ENCODE results near the gene PTPRS.
"Not testable (repeated sequence)": the region's sequence is repeated elsewhere in the genome, so short reads cannot be mapped to it uniquely, and the experiment has no call there.

Gene PTPRS

DNA sequence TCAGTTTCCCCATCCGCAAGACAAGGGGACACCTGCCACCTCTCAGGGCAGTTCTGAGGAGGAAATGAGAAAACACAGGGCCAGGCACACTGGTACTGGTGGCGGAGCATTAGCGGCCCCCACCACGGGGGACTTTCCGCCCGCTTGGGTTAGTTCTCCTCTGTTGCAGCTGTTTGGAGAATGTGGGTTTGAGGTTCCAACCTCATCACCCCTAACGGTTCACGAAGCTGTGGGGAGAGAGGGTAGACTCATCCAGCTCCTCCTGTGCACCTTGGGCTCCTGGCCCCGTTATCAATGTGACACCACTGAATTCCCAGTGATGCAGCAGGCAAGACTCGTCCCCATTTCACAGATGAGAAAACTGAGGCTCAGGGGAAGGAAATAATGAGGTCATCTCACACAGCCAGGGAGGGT lies 10.3 kb downstream of the PTPRS start:
- TF ChIP-seq REST (IDR thresholded peaks at IDR 0.05; ENCODE audit: insufficient replicate concordance, low read depth) = no peak
- no peak for TF ChIP-seq SPI1 (IDR thresholded peaks at IDR 0.05; ENCODE audit: borderline replicate concordance, low read depth)
- TF ChIP-seq, protein P1, sequence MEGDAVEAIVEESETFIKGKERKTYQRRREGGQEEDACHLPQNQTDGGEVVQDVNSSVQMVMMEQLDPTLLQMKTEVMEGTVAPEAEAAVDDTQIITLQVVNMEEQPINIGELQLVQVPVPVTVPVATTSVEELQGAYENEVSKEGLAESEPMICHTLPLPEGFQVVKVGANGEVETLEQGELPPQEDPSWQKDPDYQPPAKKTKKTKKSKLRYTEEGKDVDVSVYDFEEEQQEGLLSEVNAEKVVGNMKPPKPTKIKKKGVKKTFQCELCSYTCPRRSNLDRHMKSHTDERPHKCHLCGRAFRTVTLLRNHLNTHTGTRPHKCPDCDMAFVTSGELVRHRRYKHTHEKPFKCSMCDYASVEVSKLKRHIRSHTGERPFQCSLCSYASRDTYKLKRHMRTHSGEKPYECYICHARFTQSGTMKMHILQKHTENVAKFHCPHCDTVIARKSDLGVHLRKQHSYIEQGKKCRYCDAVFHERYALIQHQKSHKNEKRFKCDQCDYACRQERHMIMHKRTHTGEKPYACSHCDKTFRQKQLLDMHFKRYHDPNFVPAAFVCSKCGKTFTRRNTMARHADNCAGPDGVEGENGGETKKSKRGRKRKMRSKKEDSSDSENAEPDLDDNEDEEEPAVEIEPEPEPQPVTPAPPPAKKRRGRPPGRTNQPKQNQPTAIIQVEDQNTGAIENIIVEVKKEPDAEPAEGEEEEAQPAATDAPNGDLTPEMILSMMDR (IDR thresholded peaks at IDR 0.05; ENCODE audit: insufficient read depth, low read length) = no peak

GRCh38 chr19:5329141-5329540 lies 11.5 kb downstream of the PTPRS start:
- H3K4me3 ChIP-seq (replicated peaks; ENCODE audit: insufficient read depth, low read length) = no peak overlapping the region
- DNase-seq (ENCODE audit: low read depth in 1 of 2, low spot score in 1 of 2) = no peak
- no peaks in the 10 kb centered on the region for H3K27me3 ChIP-seq (ENCODE audit: insufficient read depth, poor library complexity, severe bottlenecking)
- TF ChIP-seq GABPA (IDR thresholded peaks at IDR 0.05; ENCODE audit: low read depth) (no peak), REST (IDR thresholded peaks at IDR 0.05; ENCODE audit: insufficient replicate concordance, low read depth) (no peak), POLR2AphosphoS5 (IDR thresholded peaks at IDR 0.05; ENCODE audit: low read depth) (no peak), SPI1 (IDR thresholded peaks at IDR 0.05; ENCODE audit: borderline replicate concordance, low read depth) (no peak)
- TF ChIP-seq, protein P1 (IDR thresholded peaks at IDR 0.05; ENCODE audit: insufficient read depth, low read length) = no peak
- H3K27ac ChIP-seq (replicated peaks) = no peak overlapping the region

More for the DNA sequence above, 10.3 kb downstream of the PTPRS start:
- no peaks in the 10 kb centered on the region for H3K27me3 ChIP-seq (ENCODE audit: insufficient read depth, poor library complexity, severe bottlenecking)
- H3K27ac ChIP-seq (replicated peaks) = no peak overlapping the region
- H3K4me3 ChIP-seq (replicated peaks; ENCODE audit: insufficient read depth, low read length) = no peak overlapping the region
- peak in 1 of 2 experiments; percentile 23 for DNase-seq (ENCODE audit: low read depth in 1 of 2, low spot score in 1 of 2)

DNA sequence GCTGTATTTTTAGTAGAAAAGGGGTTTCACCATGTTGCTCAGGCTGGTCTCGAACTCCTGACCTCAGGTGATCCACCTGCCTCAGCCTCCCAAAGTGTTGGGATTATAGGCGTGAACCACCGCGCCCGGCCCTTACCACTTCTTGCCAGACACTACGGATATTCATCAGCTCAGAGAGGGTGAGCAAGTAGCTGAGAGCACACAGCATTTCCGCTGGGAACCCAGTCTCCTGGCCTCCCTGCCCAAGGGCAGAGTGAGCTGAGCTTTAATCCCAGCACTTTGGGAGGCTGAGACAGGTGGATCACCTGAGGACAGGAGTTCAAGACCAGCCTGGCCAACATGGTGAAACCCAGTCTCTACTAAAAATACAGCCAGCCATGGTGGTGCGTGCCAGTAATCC lies 12.2 kb downstream of the PTPRS start:
- H3K27ac ChIP-seq (replicated peaks); H3K27me3 ChIP-seq (ENCODE audit: insufficient read depth, poor library complexity, severe bottlenecking); H3K4me3 ChIP-seq (replicated peaks; ENCODE audit: insufficient read depth, low read length); DNase-seq (ENCODE audit: low read depth in 1 of 2, low spot score in 1 of 2): not testable (repeated sequence)

GRCh38 chr19:5326986-5327623 lies 13.5 kb downstream of the PTPRS start:
- no peak overlapping the region for H3K4me3 ChIP-seq (replicated peaks; ENCODE audit: insufficient read depth, low read length)
- peaks cover 2% of the 10 kb centered on the region for H3K27me3 ChIP-seq (ENCODE audit: insufficient read depth, poor library complexity, severe bottlenecking)
- no peak overlapping the region for H3K27ac ChIP-seq (replicated peaks)
- TF ChIP-seq POLR2AphosphoS5 (IDR thresholded peaks at IDR 0.05; ENCODE audit: low read depth) = no peak
- no peak for TF ChIP-seq GABPA (IDR thresholded peaks at IDR 0.05; ENCODE audit: low read depth)
- TF ChIP-seq SPI1 (IDR thresholded peaks at IDR 0.05; ENCODE audit: borderline replicate concordance, low read depth) = no peak
- TF ChIP-seq REST (IDR thresholded peaks at IDR 0.05; ENCODE audit: insufficient replicate concordance, low read depth) = no peak
- TF ChIP-seq, protein P1 (IDR thresholded peaks at IDR 0.05; ENCODE audit: insufficient read depth, low read length) = no peak
- no peak for DNase-seq (ENCODE audit: low read depth in 1 of 2, low spot score in 1 of 2)

All from HL-60 (cell line).